HG02763 (cell line): ENCODE results near the gene CYFIP2.

Experiments
- ATAC-seq: cut with Tn5 transposase; IDR thresholded peaks from one replicate; pipeline ENCODE4 v1.9.1; 2021; ENCODE audit warnings: mild to moderate bottlenecking, moderate library complexity; ENCODE audit not compliant: unreplicated experiment

The CYFIP2 gene

DNA sequence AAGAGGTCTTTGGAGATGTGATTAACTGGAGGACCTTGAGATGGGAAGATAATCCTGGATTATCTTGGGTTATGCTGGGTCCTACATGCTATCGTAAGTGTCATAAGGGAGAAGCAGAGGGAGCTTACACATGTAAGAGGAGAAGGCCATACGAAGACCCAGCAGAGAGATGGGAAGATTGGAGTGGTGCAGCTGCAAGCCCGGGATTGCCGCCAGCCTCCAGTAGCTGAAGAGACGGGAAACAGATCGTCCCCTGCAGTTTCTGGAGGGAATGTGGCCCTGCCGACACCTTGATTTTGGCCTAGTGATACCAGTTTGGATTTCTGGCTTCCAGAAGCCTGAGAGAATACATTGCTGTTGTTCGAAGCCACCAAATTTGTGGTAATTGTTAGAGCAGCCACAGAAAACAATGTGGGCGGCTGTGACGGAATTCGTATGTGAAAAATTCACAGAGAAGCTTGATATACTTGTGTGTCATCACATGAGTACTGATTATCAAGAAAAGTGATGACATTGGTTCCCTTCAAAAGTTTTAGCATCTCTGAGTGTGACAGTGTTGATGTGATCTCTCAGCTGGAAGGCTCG lies 86.9 kb downstream of the CYFIP2 start:
- ATAC-seq: no peak

DNA sequence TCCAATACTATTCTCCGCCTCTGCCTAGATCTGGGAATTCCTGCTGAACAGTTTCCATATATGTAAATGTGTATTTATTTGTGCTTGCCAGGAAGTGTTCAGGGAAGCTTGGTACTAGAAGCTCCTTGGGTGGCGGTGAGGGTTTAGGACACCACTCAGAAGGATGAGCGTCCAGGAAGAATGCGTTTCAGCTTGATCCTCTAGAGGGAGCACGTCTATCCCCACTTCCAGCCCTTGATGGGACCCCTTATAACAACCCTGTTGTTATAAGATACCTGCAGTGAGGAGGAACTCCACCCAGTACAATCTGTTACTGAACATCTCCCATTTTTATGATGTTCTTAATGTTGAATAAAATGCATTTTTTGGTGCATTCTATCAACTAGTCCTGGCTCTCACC lies 88.9 kb downstream of the CYFIP2 start:
- ATAC-seq: no peak

DNA sequence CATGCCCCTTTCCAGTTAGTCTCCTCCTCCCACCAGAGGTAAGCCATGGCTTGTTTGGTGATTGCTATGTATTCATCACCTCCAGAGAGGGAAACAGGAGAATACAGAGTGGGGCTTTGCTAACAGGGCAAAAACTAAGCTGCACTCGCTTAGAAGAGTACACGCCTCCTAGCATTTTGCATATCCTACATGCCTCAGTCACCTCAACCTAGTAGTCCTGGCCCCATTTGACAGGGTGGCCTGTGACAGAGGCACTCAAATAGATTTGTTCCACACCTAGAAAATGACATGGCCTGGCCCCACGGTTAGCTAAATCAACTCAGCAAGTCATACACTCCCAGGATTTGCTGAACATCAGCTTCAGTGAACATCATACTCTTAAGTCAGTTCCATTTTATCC lies 90.7 kb downstream of the CYFIP2 start:
- no peak for ATAC-seq

DNA sequence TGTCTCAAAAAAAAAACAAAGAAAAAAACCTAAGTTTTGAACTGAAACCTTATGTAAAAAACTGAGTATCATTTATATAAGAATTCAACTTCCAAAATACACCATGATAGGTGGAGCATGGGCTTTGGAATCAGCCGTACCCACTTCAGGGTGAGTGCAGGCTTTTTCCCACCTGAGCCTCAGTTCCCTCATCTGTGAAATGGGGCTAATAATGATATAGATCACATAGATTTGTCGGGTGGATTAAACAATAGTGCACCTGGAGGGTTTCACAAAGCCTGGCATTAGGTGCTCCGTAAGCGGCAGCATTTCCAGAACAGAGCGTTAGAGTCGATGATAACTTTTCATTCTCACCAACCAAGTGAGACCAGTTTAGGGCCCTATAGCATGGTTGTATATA lies 91.9 kb downstream of the CYFIP2 start:
- ATAC-seq: no peak

DNA sequence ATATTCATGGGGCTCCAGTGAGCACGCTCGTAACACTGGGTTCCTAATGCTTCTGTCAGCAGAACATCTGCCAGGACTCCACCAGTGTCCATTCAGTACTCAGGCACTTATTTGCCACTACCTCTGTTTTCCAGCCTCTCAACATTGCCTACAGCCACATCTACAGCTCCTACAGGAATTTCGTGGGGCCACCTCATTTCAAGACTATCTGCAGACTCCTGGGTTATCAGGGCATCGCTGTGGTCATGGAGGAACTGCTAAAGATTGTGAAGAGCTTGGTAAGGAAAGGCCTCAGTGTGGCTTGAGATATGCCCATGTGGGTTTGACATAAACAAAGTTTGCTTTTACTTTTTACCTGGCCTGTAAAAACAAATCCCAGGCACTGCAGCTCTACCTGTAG lies 92.9 kb downstream of the CYFIP2 start:
- ATAC-seq: no peak

DNA sequence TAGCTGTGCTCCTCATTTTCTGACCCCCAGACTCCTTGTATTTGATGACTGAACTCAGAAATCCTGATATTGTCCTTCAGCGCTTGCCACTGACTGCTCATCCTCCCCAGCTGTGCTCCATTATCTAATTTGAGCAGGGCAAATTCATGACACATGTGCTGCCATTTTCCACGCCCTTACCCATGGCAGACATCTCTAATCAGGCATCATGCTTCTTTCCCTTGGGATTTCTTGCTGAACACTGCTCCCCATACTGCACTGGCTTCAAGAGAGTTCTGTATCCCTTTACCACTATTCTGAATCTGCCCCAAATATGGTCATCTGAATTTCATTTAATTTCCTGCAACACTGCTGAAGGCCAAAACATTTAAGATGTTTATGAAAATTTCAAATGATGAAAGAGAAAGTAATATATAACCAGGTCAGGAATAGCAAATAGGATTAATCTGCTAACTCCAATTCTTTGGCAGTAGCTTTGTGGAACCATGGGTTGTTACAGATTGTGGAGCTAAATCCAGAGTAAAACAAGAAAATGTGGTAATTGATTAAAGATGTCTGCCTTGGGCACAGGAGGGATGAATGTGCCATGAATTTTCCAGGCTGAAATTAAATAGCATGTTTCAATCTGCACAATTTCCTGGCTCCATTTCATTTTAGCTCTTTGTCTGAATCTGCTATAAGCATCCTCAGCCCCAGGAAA lies 93.6 kb downstream of the CYFIP2 start:
- no peak for ATAC-seq

DNA sequence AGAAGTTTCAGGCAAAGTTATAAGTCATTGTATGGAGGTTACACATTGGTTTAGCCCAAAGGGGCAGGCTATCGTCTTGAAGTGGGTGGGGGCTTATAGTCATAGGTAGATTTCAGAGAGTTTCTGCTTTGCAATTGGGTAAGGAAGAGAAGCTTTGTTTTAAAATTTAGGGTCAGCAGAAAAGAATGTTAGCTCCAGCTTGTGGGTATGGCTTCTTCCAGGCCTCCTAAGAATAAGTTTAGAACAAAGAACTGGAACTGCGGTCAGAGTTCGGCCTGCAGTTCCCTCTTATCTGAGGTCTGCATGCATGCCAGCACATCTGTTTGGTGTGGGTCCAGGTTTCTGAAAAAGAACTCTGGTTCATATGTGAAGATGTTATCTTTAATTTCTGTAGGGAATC lies 96.1 kb downstream of the CYFIP2 start:
- ATAC-seq: no peak

DNA sequence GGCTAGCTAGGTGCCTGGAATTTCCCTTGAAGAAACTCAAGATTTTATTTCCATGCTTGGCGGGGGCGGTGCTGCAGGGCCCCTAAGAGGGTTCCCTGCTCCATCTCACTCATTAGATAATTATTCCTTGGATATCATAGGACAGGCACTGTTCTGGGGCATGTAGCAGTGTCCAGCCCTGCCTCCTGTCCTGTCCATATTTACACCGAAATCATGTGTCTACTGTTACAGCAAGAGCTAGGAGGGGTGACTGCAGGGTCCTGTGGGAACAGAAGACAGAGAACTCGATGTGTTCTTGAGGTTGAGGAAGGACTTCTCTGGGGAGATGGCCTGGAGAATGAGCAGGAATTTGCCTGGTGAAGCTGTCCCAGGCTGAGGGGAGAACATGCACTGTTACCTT lies 96.6 kb downstream of the CYFIP2 start:
- no peak for ATAC-seq

DNA sequence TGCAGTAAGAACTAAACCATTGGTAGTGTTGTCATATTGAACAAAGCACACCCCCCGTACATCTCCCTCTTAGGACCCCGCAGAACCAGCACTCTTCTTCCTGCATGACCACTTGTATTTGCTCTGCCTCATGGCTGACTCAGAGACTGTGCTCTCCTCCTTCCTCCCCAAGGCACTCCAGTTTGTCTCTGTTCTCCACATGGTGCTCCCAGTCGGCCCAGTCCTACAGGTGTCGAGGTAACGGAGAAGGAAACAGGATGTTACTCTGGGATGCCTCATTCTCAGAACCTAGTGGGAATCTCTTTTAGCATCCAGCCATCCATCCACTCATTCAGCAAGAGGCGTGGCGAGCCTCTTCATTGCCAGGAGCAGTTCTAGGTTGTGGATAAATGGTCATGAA lies 97.1 kb downstream of the CYFIP2 start:
- ATAC-seq: no peak

DNA sequence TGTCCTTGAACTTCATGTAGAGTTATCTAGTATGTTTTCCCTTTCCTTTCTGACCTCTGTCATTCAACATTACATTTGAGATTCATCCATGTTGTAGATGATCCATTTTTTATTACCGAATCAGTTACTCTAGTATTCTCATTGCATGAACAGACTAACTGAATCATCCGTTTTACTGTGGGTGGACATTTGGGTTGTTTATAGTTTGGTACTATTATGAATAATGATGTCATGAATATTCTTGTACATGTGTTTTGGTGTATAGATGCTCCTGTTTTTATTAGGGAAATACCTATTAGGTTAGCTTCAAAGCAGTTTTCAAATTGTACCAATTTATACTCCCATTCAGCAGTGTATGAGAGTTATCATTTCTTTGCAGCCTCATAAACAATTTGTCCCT lies 99.8 kb downstream of the CYFIP2 start:
- no peak for ATAC-seq

DNA sequence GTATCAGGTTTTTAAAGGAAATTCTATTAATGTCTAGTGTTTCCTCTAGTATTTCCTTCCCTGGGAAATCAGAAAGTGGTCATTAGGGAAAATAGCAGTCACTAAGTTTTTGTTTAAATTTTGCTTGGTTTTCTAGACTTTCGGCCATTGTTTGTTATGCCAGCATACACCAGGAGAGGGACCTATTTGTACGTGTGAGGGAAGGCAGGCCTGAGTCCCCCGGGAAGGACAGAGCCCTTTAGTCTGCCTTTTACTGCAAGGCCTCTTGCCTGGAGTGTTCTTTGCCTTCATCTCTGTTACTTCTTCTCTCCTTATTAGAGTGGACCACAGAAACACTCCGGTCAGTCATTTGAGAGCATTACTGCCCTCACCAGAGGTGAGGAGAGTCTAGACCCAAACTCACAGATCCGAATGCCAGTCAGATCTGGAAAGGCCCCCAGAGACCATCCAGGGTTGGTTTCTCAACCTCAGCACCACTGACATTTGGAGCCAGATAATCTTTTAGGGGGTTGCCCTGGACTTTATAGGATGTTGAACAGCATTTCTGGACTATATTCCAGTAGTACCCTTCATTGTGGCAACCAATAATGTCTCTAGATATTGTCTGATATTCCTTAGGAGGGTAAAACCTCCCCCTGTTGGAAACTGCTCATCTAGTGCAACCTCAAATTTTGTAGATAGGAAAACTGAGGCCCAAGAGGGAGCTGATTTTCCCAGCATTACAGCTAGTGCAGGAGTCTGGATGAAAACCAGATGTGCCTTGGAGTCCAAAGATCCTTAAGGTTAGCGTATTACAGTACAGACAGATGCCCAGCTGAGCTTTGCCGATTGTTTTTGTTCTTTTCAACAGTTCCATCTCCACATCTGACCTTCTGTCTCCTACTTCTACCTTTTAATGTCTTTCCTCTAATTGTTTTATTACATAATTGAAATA lies 101.1 kb downstream of the CYFIP2 start:
- ATAC-seq: no peak

DNA sequence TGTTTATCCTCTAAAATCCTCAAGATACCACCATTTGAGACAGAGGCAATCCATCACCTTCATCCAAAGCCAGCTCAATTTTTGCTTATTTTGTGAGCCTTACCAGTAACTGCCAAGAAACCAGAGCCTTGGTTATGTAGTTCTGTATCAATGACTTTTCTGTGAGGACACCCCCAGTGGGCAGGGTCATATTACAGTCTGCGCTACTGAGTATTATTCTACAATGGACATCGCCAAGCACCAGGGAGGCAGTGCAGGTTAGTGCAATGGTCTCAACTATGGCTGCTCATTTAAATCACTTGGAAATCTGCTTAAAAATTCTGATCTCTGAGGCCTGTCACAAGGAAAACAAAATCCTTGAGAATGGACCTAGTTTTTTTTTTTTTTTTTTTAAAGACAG lies 103.6 kb downstream of the CYFIP2 start:
- ATAC-seq: no peak

DNA sequence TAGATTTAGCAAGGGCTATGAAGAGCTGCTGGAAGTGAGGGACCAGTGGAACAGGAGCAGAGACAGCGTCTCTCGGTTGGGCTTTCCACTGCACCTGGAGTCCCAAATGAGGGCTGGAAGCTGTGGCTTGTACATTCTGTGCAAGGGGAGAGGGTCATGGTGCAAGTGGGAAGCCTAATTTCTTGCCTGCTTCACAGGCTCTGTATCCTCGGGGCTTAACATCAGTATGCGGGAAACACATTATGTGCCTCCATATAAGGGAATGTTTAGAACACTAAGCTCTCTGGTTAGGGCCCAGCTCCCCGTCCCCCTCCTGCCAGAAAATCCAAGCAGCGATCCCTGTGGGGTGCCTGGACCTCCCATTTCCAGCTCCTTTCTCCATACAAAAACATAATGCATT lies 105.0 kb downstream of the CYFIP2 start:
- ATAC-seq: no peak

DNA sequence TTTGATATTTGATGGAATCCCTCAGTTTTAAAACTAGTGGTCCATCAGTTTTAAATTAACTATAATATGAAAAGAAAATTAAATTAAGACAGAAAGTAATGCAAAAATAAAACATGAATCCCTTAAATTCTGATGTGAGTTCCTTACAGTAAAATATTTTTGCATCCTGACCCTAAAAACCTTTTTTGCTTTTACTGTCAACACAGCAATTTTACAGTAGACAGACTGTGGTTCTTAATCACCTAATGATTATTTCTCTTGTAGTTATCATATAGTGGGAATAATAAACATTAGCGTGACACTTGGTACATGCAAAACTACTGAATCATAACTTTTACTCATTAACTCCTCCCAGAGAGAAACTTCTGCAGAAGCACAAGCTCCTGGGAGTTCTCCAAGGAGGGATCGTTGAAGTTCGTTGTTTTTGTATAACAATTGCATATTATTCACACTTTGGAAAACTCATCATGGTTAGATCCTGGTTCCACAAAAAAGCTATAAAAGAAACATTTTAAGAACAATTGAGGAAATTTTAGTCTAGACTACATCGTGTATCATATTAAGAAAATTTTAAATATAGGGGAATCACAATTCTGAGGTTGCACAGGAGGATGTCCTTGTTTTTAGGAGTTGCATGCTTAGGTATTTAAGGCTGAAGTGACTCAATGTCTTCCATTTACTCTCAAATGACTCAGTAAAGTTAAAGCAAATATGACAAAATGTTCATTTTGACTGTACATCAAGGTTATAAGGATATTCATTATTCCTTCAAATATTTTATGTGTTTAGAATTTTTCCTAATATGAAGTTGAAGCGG lies 105.9 kb downstream of the CYFIP2 start:
- no peak for ATAC-seq

DNA sequence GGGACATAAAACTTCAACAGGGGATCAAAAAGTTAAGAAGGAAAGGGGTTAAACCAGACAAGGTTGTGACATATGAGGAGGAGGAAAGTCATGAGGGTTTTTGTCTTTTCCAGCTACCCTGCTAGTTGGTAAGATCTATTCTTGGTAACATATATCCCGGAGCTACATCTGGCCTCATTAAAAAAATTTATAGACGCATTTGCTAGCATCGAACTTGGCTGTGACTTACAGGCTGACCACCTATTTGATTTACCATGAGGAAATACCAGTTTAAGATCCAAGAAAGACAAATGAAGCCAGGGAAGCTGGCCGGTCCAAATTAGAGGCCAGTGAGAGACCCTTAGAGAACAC lies 106.5 kb downstream of the CYFIP2 start:
- ATAC-seq: no peak

DNA sequence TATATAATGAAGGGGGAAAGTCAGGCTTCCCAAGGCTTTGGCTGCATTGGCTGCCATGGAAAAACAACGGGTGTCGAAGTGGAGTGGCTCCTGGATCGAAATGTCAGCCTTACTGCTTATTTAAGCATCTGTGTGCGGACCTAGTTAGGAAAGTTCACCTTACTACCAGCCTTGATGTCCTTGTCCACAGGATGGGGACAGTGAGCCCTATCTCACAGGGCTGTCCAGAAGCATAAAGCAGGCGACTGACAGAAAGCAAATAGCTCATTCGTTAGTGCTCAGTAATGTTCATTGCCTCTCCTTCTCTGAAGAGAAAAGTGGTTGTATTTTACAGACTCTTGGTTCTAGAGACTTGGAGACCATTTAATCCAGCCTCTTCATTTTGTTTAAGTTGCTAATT lies 112.6 kb downstream of the CYFIP2 start:
- no peak for ATAC-seq

DNA sequence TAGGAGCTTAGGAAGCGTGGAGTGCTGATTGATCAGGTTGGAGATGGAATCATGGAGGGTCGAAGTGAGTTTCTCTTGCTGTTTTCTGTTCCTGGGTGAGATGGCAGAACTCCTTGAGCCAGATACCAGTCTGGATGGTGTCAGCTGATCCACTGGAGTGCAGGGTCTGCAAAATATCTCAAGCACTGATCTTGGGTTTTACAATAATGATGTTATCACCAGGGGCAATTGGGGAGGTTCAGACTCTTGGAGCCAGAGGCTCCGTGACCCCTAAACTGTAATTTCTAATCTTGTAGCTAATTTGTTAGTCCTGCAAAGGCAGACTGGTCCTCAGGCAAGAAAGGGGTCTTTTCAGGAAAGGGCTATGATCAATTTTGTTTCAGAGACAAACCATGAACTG lies 114.1 kb downstream of the CYFIP2 start:
- ATAC-seq: no peak

DNA sequence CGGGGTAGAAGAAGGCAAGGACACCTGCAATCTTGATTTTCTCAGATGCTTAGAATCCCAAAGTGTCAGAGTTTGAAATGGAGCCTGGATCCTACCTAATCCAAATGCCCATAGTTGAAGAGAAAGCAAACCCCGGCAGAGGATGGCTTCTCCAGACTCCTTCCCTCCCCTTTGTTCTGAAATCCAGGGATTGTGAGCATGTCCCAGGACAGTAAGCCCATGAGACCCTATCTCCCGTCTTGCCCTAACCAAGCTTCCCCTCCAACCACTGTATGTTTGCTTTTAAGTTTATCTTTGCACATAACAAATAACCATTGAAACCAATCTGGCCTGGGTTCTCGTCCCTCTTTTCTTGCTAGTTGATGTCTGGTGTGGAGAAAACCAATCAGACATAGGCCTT lies 115.8 kb downstream of the CYFIP2 start:
- ATAC-seq: no peak

DNA sequence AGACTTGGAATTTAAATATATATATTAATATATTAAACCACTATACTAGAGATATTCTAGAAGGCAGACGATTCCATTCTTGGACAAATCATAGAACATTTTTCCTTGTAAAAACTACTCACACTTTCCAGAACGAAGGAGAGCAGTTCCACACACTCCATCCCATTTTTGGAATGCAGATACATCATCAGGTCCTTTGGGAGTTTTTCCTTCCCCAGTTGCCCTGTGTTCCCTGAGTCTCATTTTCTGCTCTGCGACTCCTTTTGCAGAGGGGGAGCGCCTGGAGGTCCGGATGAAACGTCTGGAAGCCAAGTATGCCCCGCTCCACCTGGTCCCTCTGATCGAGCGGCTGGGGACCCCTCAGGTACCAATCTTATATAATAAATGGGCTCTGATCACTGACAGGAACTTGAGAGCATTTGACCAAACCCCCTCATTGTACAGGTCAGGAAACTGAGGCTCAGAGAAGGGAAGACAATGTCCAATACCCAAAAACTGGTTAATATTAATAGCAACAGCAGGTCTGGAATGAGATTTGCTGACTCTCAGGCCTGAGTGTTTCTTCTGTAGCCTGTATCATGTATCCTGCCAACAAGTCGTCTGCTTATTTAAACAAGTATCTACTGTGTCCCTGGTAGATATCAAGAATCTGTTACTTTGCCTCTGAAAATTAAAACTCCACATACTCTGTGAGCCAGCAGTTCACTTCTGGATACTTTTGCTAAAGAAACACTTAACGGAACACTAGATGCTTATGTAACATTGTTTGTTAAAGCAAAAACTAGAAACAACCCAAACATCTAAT lies 117.3 kb downstream of the CYFIP2 start:
- ATAC-seq: no peak

DNA sequence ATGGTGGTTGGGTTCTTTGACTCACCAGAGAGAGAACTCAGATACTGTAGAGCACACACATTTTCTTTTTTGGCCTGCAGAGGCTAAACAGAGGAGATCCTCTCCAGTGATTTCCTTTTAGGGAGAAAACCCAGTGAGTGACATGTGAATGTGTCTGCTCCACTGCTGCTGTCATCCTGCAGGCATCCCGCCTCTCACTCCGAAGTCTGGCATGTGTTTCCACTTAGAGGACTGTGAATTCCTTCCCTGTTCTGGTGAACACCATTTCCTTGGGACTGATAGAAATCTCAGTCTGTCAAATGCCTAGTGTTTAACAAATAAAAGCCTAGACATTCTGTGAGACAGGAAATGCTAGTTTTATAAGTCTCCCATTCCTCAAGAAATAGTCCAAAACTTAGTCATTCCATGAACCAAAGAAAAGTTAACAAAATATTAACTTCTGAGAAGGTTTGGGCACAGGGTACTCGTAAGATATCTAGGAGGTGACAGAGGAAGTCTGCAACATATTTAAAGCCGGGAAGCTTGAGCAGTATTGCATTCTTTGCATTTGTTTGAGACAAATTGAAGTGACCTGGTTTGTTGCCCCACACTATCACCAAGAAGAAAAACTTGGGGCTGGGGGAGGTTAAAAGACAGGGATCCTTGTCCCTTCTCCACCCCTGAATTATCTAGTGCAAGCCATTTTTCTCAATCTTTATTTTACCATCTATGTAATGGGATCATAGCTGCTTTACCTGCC lies 119.2 kb downstream of the CYFIP2 start:
- no peak for ATAC-seq
